Stimulated activated CD4-positive, alpha-beta T cell treated with anti-CD3 and anti-CD28 coated beads, Interleukin-15, amount 100 ng/mL, for 24 hours (primary cell): ENCODE data around the gene SEMA3A.
A peak's percentile ranks its signal among the peaks of the same experiment; 100 is the strongest.

Experiments used
- DNase-seq: peaks from one replicate; pipeline ENCODE4 v3.0.0-alpha.2; 2020

SEMA3A gene

DNA sequence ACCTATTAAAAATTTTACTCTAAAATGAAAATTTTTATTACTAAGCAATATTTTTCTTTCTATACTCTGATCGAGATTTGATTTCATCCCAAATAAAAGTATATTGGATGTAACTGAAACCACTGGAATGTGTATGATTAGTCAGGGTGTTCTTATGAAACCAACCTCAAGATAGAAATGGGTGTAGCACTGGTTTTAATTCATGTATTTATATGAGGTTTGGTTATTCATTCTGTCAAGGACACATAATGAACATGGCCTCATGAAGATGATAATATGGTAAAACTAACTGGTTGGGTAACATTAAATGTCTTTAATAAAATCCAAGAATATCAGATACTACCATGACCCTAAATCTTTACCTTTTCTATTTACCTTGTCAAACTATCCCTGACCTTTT lies 197.7 kb downstream of the SEMA3A start:
- DNase-seq = no peak

DNA sequence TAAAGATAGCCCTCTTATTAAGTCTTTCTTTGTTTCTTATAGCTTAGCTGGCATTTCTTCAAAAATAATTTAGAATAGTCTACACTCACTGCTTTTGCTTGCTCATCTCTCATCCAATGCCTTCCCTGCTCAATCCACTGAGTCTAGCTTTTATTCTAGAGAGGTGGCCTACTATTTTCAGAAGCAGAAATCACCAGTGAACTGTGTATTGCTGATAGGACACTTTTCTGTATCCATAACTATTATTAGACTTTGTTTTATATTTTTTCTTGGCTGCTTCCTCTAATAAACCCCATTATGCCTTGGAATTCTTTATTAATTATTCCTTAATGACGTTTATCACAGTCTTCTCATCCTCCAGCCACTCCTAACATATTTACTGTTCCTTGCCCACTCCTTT lies 206.8 kb downstream of the SEMA3A start:
- no peak for DNase-seq

DNA sequence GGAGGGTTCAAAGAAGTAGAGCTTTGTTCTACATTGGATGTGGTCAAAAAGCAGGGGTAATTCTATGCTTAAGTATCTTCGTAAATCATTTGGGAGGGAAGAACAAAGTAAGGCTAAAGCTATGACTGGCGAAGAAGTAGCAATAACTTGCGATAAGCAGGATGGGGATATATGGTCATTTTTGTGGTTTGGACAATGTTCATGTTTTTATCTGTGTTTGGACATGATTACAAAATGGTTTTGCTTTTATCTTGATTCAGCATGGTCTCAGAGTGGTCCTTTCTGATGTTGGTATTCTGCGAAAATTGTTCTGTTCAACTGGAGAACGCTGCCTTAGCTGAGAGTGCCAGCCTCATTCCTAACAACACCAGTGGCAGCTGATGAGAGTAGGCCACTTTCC lies 208.8 kb downstream of the SEMA3A start:
- DNase-seq = no peak

DNA sequence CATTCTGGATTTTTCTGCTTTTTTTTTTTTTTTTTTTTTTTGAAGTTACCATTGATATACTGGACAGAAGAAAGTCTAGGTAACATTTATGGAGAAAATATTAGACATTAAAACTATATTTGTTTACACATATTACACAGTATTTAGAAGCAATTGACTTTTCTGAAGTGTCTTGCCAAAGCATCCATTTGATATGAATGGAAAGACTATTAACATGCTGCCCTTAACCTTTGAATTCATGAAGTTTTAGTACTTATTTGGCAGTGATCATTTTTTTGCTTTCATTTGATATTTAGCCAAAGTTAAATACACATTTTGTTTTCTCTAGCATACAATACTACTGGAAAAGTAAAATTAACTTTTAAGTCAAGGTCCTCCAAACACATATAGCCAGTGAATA lies 210.0 kb downstream of the SEMA3A start:
- DNase-seq = no peak

DNA sequence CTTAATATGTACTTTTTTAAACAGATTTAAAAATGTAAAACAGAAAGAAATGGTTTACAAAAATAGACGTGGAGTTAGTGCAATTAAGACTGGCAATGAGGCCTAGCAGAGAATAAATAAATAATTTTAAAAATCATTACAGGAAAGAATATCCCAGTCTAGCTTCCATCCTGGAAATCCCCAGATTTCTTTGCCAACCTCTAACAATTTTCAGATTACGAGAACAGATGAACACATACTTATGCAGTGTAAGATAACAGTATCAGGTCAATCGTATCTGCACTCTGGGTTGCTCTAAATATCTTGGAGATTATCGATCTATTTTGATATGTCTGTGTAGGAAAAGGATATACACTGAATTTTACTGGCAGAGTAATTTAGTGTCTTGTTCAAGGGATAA lies 210.5 kb downstream of the SEMA3A start:
- no peak for DNase-seq

DNA sequence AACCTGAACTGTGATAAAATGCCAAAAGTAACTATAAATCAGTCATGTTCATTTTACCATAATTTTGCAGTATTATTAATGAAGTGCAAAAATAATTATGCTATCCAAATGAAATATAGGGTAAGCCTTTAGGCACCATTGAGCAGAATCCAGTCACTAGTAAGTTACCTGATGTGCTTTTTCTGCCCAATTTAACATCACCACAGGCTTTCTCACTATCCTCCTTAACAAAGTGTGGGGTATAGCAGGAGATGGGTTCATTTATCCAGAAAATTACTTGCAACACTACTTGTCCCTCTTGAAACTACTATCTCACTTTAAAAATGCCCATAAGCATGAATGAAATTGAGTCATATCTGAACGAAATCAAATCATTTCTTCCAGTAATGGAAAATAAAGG lies 211.0 kb downstream of the SEMA3A start:
- DNase-seq = no peak

DNA sequence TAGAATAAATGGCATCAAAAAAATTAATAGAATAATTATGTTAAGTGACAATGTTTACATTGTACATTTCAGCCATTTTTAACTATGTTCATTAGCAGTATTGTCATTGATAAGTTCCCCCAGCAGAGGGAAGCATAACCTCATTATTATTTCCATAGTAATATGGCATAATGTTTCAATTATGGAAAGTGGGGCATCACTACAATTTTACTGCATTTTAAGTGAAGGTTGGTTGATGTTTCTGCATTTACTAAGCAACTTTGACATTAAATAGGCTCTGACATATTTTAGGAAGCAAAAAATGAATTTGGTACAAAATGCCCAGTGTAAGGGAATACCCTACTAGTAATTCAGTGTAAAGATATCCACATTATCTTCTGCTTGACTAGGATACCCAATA lies 218.3 kb downstream of the SEMA3A start:
- no peak for DNase-seq

DNA sequence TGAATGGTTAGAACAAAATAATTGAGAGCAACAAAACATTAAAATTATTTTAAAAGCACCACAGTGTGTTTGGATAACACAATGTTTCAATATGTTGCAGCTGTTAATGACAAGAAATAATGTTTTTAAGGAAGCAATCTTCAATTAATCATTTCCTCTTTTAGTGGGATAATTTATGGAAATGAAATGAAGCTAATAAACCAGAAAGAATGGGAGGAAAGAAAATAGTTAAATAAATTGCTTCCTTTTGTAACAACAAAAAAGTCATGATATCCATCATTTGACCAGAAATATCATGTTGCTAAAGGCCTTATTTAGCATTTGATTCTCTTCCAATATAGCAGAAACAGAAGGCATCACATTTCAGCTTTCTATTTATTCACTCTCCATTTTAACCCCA lies 224.5 kb downstream of the SEMA3A start:
- no peak for DNase-seq

DNA sequence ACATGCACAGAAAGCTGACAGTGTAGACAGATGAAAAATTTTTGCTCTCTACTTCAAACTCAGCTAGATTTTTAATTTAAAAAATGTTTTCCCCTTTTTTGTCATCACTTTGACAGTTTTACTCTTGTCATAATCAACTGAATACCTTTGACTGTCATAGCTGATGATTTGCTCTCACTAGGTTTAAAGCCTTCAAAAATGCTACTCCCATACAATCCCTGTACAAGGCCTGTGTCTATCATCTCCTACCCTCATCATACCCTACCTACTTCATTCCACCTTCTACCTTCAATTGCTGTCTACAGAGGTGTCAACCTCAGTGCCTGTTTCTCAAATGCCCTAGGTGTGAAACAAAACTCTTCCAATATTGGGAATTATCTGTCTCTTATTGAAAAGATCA lies 230.3 kb downstream of the SEMA3A start:
- no peak for DNase-seq

DNA sequence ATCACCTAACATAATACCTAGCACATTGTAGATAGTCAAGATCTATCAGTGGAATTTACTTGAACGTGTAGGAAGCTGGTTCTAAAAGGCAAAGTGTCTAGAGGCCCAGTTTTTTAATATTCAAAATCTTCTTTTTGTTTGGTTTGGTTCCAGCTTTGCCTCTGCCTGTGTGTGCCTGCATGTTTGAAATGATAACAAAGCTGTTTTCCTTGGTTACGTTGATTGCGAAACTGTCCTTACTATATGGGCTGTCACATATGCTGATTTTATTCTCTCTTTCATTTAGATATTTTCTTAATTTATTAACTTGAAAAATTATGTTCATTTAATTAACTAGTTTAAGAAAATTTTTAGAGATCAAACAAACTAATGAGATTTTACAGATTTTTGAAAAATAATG lies 237.3 kb downstream of the SEMA3A start:
- no peak for DNase-seq

DNA sequence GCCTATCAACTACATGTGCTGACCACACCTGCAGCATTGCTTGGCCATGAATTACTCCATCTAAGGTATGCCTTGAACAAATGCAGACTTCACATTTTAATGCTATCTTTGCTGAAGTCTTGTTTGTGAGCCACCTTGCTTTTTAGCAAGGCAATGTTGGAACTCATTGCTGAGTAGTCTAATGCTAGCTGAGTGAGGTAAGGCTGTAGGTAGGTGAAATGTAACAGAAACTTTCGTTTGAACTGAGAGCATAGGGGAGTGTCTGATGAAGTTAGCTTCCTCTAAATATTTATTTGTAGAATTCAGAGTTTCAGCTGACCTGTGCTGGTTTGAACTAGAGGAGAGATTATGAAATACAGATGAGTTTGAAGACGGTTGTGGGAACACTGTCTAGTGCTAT lies 238.5 kb downstream of the SEMA3A start:
- DNase-seq = no peak

DNA sequence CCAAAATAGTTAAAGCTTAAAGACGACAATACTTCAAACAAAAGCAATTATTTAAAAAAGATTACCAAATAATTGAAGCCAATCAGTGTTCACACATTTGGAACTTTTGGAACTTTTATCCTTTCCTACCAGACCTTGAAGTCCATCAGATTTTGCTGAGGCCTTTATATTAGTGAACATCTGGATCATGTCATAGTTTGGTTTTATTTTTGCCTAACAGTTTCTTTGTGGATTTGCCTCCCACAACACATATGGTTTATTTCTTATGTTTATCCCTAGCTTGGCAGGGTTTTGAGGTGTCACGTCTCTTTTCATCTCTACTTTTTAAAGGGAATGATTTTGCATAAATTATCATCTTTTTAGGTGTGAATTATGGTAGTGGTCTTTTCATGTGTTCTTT lies 242.4 kb downstream of the SEMA3A start:
- DNase-seq = no peak

DNA sequence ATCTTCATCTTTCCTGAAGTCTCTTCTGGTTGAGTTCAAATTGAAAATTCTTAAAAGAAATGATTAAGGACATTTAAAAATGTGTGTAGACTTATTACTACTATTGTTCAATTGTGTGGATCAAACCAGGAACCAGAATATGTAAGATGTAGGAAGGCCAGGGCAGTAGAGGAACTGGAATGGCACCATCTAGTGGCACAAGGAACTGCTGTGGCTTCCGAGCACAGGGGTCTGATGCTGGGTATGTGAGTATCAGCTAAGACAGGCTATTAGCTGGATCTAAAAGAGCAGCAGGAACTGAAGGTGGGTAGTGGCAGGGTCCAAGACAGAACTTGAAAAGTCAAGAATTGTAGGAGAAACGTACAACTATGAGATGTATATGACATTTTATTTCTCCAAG lies 247.3 kb downstream of the SEMA3A start:
- DNase-seq = peak; percentile 5

DNA sequence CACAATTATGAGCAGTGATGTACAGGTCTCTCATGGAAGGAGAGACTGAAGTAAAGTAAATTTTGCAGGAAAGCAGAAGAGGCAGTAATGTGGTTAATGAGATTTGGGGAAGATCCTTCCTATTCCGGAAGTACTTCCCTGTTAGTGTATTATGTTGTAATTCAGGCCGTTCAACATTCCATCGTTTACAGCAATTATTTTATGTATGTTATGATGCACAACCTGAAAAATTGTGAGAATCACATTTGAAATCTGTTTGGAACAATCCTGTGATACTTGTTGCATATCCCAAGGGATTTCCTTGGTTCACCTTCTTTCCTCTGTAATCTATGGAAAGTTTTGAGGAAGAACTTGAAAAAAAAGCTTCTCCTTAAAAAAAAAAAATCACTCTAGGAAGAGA lies 247.8 kb downstream of the SEMA3A start:
- no peak for DNase-seq

DNA sequence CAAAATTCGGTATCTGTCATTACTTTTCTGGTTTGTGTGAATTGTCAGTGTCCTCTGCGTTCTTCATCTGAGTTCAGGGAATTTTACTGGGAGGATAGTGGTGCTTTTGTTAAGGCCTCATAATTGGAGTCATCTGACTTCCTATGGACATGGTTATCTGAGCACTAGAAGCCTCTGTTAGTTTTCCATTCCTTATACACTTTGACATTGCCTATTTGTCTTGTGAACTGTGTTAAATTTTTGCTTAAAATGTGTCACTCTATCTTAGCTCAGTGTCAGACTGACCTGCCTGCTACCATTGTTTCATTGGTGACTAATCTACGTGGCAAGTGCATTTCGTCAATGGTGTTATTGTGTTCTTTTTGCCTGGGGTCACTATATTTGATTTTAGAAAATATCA lies 253.3 kb downstream of the SEMA3A start:
- no peak for DNase-seq

DNA sequence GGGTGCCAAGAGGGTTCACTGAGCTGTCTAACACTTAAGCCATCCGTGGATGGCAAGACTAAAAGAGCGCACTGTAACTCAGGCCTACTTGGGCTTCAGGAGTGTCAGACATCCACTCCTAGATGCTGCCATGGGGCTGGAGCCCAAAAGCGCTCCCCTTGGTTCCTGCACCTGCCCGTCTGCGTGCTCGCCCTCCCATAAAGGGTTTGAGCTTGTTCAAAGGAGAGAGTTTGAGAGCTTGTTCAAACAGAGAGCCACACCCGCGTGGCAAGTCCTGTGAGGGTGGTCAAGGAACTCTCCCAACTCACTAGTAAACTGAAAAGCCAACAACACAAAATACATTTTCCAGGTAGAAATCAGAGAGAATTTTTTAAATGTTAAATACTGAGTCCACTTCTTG lies 256.7 kb downstream of the SEMA3A start:
- no peak for DNase-seq

DNA sequence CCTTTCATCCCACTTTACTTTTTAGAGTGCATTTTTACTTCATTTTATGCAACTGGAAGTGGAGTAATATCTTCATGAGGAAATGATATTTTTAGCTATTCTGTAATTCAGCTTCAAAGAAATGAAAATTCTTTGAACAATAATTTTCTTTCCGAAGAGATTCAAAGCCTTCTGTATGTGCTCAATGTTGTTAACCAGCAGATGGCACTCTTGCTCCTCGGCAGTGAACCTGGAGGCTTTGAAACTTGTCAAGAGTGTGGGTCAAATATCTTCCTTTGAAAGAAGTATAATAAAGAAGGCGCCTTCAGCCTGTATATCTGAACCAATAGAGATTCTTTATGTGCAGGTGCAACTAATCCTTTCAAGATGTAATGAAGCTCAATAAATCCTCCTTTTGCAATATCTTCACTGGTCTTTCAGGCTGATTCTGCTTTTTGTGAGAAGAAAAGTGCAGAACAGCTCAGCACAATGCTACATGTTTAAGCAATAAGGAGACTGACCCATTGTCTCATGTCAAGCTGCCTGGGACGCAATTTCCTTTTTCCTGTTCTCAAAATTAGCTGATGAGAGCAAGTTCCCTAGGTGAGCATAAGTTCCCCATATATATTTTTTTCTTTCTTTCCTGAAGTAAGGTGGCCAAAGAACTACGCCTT lies 258.4 kb downstream of the SEMA3A start:
- peak; percentile 54 for DNase-seq

DNA sequence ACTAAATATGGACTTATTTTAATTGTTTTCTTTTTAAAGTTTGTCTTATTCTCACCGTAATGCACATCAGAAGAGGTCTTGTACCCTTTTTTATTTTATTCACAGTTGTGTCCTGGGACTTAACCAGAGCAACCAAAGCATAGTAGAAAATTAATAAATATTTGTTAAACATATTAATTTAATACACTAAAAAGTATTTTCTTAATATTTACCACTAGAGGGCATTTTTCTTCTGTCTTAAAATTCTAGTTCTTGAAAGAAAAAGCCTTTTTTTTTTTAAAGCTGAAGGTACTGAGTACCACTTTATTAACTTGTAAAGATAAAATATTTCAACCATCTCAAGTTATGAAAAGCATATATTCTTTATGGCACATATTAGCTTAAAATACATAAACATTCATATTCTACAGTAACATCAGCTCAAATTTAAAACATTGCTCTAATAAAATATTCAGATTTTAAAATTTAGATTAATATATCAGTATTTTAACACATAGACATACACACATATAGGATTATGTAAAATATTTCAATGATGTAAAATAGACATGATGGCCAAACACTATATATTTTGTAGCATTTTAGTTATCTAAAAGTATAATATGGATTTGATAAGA lies 260.4 kb downstream of the SEMA3A start:
- DNase-seq = no peak

DNA sequence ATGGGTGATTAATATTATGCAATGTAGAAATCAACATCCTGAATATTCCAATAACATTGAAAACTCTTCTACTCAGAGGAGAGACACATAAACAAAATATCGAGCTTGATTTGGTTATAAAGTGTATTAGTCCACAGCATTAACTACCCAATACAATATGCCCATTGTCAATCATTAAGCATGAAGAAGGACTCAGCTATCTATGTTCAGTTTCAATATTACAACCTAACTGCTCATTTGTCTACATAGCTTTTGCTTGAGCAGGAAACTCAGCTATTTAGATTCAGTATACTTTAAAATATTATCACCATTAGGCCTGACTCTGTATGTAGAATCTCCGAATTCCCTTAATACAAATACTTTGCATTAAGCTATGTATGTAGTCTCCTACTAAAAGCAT lies 262.6 kb downstream of the SEMA3A start:
- DNase-seq = no peak

DNA sequence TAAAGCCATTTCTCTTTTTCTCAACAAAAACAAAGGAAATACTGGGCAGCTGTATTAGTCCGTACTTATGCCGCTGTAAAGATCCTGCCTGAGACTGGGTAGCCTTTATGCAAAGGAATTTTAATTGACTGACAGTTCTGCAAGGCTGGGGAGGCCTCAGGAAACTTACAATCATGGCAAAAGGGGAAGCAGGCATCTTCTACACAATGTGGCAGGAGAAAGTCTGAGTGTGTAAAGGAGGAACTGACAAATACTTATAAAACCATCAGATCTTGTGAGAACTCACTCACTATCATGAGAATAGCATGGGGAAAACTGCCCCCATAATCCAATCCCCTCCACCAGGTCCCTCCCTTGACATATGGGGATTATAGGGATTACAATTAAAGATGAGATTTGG lies 264.3 kb downstream of the SEMA3A start:
- no peak for DNase-seq

DNA sequence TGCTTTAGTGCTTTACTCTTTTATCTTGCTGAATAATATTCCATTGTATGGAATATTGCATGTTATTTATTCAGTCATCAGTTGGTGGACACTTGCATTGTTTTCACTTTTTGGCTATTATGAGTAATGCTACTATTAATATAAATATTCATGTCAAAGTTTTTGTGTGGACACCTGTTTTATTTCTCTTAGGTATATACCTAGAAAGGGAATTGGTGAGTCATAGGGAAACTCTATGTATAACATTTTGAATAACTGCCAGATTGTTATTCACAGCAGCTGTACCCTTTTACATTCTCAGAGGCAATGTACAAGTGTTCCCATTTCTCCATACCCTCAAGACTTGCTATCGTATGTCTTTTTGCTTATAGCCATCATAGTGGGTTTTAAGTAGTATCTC lies 268.7 kb downstream of the SEMA3A start:
- DNase-seq = no peak

DNA sequence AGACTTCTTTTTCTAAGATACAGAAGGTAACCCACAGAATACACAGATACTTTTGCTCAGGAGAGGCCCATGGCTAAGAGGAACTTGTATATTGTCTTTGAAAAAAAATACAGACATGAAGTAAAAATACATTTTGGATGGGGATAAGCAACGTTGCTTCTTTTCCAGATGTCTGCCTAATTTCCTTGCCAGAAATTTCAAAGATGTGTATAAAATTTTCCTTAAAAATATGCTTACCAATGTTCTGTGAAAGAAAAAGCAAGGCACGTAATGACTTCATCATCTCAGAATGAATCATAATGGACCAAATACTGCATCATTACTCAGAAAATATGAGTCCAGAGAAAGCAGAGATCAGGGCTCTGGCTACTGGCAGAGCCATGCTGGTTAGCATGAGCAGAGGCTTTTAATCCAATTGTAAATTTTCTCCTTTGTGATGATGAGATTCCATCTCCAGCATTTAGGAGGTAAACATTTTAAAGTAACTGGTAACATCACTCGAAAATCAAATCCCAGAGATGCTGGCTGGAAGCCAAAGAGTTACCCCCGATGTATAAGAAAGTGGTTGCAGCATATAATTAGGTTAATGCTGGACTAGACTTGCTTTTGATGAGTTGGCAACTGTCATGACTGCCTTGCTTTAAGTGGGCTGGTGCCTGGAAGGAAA lies 272.5 kb downstream of the SEMA3A start:
- no peak for DNase-seq

DNA sequence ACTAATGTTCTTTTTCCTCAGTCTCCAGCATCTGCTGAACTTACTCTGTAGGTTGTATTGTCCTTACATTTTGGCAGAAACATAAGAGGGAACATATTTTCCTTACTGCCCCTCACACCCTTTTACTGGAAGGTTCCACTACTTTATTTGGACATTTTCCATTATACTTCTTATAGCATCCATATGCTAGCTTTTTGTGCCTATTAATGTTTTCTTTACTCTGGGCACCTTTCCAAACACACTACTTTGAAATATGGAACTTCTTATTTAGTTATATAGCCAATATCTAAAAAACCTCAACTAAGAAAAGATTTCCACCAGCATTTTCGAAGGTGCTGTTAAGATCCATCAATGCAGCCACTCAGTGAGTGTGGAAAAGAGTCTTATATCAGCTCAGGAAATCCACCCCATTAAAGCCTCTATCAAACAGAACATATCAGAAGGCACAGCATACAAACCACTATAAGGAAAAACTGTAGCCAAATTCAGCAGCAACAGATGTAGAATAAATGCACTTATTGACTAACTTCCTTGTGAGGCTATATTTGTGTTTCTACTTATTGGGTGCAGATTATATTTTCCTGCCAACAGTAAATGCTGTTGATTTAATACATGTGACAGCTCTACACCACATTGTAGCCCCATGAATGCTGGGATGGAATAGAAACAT lies 273.2 kb downstream of the SEMA3A start:
- no peak for DNase-seq

DNA sequence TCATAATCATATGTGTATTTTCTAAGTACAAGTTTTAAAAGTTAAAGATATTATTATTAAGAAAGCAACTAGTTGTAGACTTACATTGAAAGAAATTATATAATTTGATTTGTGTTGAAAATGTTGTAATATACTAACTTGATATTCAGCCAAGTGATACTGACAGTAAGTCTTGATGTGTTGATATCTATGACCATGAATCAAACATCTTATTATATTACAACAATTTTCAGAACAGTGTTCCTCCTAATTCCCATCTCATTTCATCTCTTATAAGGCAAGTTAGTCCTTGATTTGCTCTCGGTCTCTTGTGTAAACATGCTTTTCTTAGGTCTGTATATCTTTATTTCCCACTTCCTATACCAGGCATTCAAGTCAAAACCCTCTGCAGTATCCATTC lies 276.4 kb downstream of the SEMA3A start:
- no peak for DNase-seq
